ENCODE data around the gene ZPBP2.

DNA sequence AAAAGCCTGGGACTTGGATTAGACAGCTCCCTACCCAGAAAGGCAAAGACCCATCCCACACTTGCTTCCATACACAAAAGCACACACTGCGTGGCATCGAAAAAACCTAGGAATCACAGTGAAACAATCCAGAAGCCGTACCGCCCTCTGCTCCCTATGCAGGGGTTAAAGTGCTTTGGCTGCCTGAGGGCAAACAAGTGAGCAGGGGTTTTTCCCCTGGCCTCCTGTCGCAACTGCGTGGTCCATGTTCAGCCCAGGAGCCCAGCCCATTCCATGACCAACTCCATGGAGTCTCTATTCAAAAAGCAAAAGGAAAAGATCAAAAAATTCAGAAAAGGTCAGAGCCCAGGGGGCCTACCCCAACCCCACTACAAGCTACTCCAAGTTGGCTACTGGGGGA is 54.0 kb downstream of the ZPBP2 start:
- TF ChIP-seq, protein P1, sequence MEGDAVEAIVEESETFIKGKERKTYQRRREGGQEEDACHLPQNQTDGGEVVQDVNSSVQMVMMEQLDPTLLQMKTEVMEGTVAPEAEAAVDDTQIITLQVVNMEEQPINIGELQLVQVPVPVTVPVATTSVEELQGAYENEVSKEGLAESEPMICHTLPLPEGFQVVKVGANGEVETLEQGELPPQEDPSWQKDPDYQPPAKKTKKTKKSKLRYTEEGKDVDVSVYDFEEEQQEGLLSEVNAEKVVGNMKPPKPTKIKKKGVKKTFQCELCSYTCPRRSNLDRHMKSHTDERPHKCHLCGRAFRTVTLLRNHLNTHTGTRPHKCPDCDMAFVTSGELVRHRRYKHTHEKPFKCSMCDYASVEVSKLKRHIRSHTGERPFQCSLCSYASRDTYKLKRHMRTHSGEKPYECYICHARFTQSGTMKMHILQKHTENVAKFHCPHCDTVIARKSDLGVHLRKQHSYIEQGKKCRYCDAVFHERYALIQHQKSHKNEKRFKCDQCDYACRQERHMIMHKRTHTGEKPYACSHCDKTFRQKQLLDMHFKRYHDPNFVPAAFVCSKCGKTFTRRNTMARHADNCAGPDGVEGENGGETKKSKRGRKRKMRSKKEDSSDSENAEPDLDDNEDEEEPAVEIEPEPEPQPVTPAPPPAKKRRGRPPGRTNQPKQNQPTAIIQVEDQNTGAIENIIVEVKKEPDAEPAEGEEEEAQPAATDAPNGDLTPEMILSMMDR (IDR thresholded peaks at IDR 0.05; ENCODE audit: low read length) = no peak
- no peak for TF ChIP-seq EZH2 (IDR thresholded peaks at IDR 0.05; ENCODE audit: borderline replicate concordance, low read length)

All from OCI-LY1 (cell line).